Suprapubic skin (tissue), 3 donors: ENCODE results near the gene CCDC87.

Experiments
- CTCF ChIP-seq, 2 donors: fragments of 200-600 bp in 1 of 2; fragments of 450-650 bp in 1 of 2; sonication (generic) in 1 of 2; IDR thresholded peaks; one replicate each; pipeline ENCODE4 v1.5.1; 2016 to 2019; ENCODE audit warnings: antibody characterized with exemption in 2 of 2, mild to moderate bottlenecking in 1 of 2, moderate library complexity in 1 of 2
- EP300 ChIP-seq: sonication (generic); formaldehyde crosslinking; IDR thresholded peaks from one replicate; pipeline ENCODE4 v1.6.1; 2017; ENCODE audit warnings: antibody characterized with exemption
- POLR2A ChIP-seq, 2 donors: fragments of 450-650 bp; IDR thresholded peaks; one replicate each; pipeline ENCODE4 v1.6.1; 2017; ENCODE audit warnings: antibody characterized with exemption in 2 of 2, mild to moderate bottlenecking in 2 of 2, moderate library complexity in 2 of 2

- no peak for TF ChIP-seq CTCF (IDR thresholded peaks at IDR 0.05)
- TF ChIP-seq POLR2A (IDR thresholded peaks at IDR 0.05): no peak
- no peak for TF ChIP-seq EP300
Measured at GRCh38 chr11:66629356-66629755, 36.5 kb upstream of the CCDC87 start.
